Natural killer cell treated with Interleukin-12 subunit alpha and Interleukin-12 subunit beta and Interleukin-15 and Interleukin-18, amount 100 ng/mL, for 72 hours (primary cell): Measurements from ENCODE around the gene INPP5E. TPM values are rescaled to one million over a fixed set of nuclear protein-coding genes. Genes with fewer than 3 reads are reported as not detected.

ENCODE experiments used
- ATAC-seq, 2 donors: fragments of 150-1000 bp; cut with Tn5 transposase in 1 of 2; sonication (Bioruptor Pico), chemical (Tn5 transposase) in 1 of 2; 2 replicates each; pipeline ENCODE4 v1.10.0; 2021
- DNase-seq: peaks from one replicate; pipeline ENCODE4 v3.0.0; 2022; ENCODE audit warnings: low spot score
- H3K27ac Mint-ChIP-seq, 2 donors: 1 replicate in 1 of 2; 2 replicates in 1 of 2; pipeline ENCODE4 v1.8.0; 2022; ENCODE audit warnings: mixed read lengths in 2 of 2, mild to moderate bottlenecking in 1 of 2, moderate library complexity in 1 of 2
- H3K27me3 Mint-ChIP-seq, 2 donors: 1 replicate in 1 of 2; 2 replicates in 1 of 2; pipeline ENCODE4 v1.8.0; 2022; ENCODE audit warnings: mixed read lengths in 2 of 2
- H3K36me3 Mint-ChIP-seq: one replicate; pipeline ENCODE4 v1.8.0; 2022; ENCODE audit warnings: mixed read lengths
- H3K4me1 Mint-ChIP-seq, 2 donors: 1 replicate in 1 of 2; 2 replicates in 1 of 2; pipeline ENCODE4 v1.8.0; 2022; ENCODE audit warnings: low read depth in 2 of 2, mixed read lengths in 2 of 2, mild to moderate bottlenecking in 1 of 2
- H3K4me3 Mint-ChIP-seq: one replicate; pipeline ENCODE4 v1.8.0; 2022; ENCODE audit warnings: mixed read lengths
- H3K9me3 Mint-ChIP-seq: 2 replicates; pipeline ENCODE4 v1.8.0; 2022; ENCODE audit warnings: mixed read lengths
- total RNA-seq, 2 donors: library from RNA; stranded (reverse); gene quantifications; one replicate each; pipeline ENCODE4 v1.2.3, GENCODE V29; 2022

INPP5E gene
- total RNA-seq, 2 donors from 2014 or later: 10.4 to 18.1 TPM

DNA sequence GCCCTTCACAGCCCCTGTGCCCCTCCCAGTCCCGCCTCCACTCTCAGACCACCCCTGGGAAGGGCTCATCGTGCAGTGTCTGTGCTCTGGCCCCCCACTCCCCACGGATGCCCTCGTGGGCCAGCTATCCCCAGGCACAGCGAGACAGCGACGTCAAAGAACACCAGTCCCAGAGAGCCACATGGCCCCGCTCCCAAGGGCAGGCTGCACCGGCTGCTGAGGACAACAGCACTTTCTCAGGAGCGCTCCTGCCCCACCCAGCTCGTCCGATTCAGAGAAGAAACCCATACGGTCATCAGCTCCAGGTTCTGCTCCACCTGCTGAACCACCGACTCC lies 34.9 kb downstream of the INPP5E start:
- Mint-ChIP-seq H3K36me3 (peaks cover 5% of the 10 kb centered on the region), H3K27me3 (no peaks in the 10 kb centered on the region), H3K4me1 (peaks cover 40 to 46% of the 10 kb centered on the region in 2 donors), H3K27ac (peak overlapping the region; percentile 82 to 93), H3K9me3 (no peaks in the 10 kb centered on the region), H3K4me3 (peak overlapping the region; percentile 77)
- DNase-seq (no peak), ATAC-seq (no peak)

DNA sequence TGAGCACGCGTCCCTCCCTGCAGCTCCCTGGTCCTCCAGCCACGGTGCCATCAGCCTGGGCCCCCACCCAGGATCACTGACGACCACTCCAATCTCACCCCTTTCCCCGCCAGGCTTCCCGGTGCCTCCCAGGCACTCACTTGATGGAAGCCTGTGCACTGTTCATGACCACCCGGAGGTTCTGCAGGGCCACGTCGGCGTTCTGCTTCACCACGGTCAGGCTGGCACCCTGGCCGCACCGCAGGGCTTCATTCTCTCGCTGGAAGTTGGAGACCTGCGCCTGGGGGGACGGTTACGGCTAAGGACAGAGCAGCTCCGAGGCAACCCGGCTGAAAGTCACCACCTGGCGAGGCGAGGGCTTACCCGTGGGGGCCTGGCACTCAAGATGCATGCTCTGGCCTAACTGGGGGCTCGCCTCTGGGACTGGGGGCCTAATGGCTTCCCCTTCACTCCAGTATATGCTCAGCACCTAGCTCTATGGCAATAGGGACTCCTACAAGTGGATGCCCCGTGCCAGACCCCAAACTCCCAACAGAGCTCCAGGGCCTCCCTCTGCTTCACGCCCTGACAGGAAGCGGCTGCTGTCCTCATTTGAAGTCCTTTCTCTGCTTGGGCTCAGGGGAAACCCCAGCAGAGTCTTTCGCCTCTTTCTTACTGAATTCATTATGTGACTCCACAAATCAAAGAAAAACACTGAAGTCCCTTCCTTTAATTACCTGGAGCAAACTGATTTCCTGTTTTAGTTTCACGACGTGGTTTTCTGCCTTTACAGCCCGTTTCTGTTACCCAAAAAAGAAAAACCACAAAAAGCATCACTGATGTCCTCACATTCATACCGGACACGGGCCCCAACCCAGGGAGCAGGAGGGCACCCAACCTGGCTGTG lies 35.5 kb downstream of the INPP5E start:
- Mint-ChIP-seq H3K4me3 (peak overlapping the region; percentile 77), H3K36me3 (peaks cover 5% of the 10 kb centered on the region), H3K9me3 (no peaks in the 10 kb centered on the region), H3K27ac (peak overlapping the region; percentile 82 to 93), H3K4me1 (peaks cover 36 to 44% of the 10 kb centered on the region in 2 donors), H3K27me3 (no peaks in the 10 kb centered on the region)
- peak; percentile 53 to 61 for ATAC-seq
- no peak for DNase-seq

DNA sequence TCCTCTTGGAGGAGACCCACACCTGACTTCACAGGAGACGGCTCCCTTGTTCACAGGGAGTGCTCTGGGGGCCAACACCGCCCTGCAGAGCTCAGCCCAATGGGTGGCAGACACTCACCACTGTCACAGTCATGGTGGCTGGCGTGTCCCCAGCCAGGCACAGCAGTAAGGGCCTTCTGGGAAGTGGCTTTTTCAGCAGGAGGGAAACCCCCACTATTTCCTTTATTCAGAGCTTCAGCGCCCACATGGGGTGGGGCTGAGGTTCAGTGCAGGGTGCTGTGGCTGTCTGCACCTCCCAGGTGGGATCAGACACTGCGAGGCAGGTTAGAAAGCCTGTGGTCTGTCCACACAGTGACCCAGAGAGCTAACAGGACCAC lies 36.1 kb downstream of the INPP5E start:
- H3K36me3 Mint-ChIP-seq: no peaks in the 10 kb centered on the region
- peak overlapping the region; percentile 82 to 93 for H3K27ac Mint-ChIP-seq
- peaks cover 36 to 46% of the 10 kb centered on the region in 2 donors for H3K4me1 Mint-ChIP-seq
- H3K9me3 Mint-ChIP-seq: no peaks in the 10 kb centered on the region
- peak; percentile 77 to 78 for ATAC-seq
- no peaks in the 10 kb centered on the region for H3K27me3 Mint-ChIP-seq
- H3K4me3 Mint-ChIP-seq: peak overlapping the region; percentile 77
- peak; percentile 81 for DNase-seq

DNA sequence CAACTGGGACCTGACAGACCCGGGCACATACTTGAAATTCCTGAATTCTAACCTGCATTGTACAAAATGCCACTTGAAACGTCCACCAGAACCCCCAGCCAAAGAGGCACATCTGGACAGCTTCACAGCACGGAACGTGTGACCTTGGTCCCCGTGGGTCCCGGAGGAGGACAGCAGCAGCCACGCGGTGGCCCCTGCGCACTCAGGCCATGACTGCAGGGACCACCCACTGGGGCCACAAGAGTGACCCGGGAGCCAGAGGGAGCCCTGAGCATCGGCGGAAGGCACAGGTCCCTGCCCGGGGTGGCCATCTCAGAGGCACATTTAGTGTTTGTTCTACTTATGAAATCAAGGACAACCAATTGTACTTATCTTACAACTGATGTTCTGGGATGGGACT lies 37.6 kb downstream of the INPP5E start:
- Mint-ChIP-seq H3K27ac (peak overlapping the region in 1 of 2 donors; percentile 55), H3K4me1 (peaks cover 39 to 42% of the 10 kb centered on the region in 2 donors), H3K36me3 (no peaks in the 10 kb centered on the region), H3K27me3 (no peaks in the 10 kb centered on the region), H3K9me3 (no peaks in the 10 kb centered on the region), H3K4me3 (peak overlapping the region; percentile 41)
- no peak for DNase-seq
- ATAC-seq: no peak

DNA sequence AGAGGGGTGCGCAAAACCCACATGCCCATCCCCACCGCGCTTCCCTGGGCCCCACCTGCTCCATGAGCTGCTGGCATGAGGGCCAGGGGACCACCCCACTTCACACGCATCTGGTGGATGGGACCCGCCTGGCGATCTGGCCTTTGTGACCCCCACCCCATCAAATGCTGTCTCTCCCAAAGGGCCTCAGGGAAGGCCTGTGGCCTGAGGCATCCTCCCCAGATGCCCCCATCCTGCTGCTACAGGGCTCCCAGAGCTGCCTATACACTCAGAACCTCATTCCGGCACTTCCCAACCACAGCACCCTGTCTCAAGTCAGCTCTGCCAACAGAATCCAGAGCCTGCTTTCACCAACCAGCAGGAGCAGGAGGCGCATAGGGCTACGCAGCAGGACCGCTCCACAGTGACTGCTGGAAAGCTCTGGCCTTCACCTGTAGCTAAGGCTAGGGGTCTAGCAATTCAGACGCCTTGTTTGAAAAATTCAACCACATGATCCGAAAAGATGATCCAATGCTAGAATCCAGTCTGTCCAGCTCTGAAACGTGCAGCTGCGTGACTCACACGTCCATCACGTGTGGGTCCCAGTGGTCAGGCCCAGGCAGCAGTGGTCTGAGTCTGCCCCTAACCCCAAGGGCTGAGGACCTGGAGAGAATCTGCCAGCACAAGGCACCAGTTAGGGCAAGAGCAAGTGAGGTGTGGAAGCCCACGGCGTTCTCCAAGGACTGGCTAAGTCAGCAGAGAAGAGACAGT lies 38.3 kb downstream of the INPP5E start:
- Mint-ChIP-seq H3K4me3 (peak overlapping the region; percentile 57), H3K36me3 (no peaks in the 10 kb centered on the region), H3K9me3 (no peaks in the 10 kb centered on the region), H3K4me1 (peaks cover 39 to 45% of the 10 kb centered on the region in 2 donors), H3K27me3 (no peaks in the 10 kb centered on the region), H3K27ac (peak overlapping the region; percentile 55 to 73)
- no peak for DNase-seq
- ATAC-seq: no peak

DNA sequence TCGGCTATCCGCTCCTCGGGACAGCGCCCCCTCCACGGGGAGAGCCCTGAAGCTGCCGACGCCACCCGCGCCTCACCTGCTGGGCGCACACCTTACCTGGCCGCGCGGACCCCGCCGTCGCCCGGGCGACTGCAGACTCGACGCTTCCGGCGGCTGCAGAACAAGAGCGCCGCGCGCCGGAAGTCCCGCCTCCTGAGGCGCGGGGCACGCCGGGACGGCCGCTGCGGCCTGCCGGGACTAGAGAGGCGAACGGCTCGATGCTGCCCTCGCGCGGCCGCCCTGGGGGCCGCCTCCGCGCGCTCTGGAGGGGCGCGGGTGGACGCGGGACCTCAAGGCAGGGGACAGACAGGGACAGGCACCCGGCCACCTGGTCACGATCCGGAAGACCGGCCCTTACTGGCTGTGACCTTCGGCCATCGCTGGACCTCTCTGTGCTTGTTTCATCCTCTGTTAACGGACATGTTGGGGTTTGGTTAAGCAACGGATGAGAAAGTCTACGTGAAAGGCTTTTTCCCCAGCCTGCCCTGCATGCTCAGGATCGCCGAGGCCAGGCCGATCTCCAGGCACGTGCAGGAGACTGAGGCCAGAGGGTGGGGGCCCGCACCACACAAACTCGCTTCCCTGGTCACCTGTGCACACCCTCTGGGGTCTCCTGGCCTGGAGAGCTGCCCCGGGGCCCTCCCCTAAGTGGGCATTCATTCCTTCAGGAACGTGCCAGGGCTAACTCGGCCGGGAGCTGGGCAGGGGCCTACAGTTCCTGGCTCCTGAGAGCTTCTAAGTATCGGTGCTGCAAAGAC lies 39.4 kb downstream of the INPP5E start, which contains the start of gene SNAPC4:
Gene SNAPC4 (minus strand): TSS at position 133 of the 797 bp plus-strand sequence. CDS start 1,742 bp downstream, outside the sequence.
- no peaks in the 10 kb centered on the region for H3K36me3 Mint-ChIP-seq
- DNase-seq: peak; percentile 90
- H3K27ac Mint-ChIP-seq: peak within 1 kb of the TSS in 1 of 2 donors; percentile 56
- peak; percentile 87 to 92 for ATAC-seq
- peak within 1 kb of the TSS; percentile 89 for H3K4me3 Mint-ChIP-seq
- no peaks in the 10 kb centered on the region for H3K9me3 Mint-ChIP-seq
- H3K4me1 Mint-ChIP-seq: peaks cover 38 to 43% of the 10 kb centered on the region in 2 donors
- no peaks in the 10 kb centered on the region for H3K27me3 Mint-ChIP-seq

DNA sequence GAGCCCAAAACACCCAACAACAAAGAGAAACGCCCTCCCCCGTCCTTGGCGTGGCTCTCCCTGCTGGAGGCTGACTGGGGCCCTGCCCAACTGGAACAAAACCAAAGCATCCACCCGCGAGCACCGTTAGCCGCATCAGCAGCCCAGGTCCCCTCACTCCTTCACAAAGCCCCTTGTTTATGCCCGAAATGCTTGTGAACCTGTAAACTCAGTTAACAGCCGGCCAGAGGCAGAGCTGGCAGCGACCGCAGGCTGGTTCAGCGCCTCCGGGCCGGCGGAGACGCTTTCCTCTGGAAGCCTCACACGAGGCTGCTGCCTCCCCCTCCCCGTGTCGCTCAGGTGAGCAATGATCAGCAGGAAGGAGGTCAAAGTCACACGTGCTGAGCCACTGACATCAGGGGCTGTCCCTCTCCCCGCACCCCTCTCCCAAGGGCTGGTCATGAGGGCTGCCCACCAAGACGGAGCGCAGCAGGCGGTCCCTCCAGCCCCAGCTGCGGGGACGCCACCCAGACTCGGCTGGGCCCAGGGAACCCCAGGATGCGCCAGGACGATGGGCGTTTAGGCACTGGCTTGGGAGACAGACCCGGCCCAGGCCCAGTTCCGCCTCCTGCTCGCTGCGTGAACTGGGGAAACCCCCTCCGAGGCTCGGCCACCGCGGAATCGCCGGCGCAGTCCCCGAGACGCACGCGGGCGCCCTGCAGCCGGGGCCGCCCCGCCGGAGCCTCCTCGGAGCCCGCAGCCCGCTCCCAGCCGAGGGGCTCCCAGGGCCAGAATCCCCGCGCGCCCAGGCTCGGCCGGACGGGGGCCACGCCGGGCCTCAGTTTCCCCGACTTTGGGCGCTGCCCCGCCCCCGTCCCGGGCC lies 40.2 kb downstream of the INPP5E start:
- H3K9me3 Mint-ChIP-seq: no peaks in the 10 kb centered on the region
- no peaks in the 10 kb centered on the region for H3K36me3 Mint-ChIP-seq
- ATAC-seq: peak; percentile 55 to 60
- H3K4me3 Mint-ChIP-seq: peak overlapping the region; percentile 89
- peak overlapping the region in 1 of 2 donors; percentile 56 for H3K27ac Mint-ChIP-seq
- no peak for DNase-seq
- no peaks in the 10 kb centered on the region for H3K27me3 Mint-ChIP-seq
- peaks cover 30 to 34% of the 10 kb centered on the region in 2 donors for H3K4me1 Mint-ChIP-seq

DNA sequence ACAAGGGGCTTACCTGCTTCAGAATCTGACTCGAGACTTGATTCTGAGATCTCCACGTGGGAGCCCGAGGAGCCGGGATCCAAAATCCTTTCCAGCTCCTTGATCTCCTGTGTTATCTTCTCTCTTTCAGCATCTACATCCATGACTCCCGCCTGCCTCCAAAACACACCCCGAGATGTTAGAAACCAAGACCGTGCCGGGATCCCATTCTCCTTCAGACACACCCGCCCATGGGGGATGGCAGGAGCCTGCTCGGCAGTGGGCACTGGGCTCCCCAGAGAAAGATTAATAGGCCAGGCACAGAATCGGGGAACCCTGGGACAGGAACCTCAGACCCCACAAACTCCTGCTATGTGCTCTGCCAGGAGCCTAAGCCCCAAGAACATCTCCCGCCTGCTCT lies 41.4 kb downstream of the INPP5E start:
- no peaks in the 10 kb centered on the region for H3K36me3 Mint-ChIP-seq

DNA sequence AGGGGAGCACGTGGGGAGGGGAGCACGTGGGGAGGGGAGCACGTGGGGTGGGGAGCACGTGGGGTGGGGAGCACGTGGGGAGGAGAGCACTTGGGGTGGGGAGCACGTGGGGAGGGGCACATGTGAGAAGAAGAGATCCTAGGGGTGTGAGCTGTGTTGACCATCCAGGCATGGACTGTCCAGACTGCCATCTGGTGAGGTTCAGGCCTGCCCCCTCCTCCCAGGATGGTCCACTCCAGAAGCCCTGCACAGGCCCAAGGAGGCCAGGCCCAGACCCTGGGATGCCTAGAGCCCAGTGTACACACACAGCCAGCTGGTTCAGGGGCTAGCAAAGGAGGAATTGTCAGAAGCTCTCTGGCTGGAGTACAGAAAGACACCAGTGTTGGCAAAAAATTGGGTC lies 42.0 kb downstream of the INPP5E start:
- no peak overlapping the region for H3K4me3 Mint-ChIP-seq
- DNase-seq: no peak
- ATAC-seq: no peak
- H3K9me3 Mint-ChIP-seq: no peaks in the 10 kb centered on the region
- no peaks in the 10 kb centered on the region for H3K27me3 Mint-ChIP-seq
- no peaks in the 10 kb centered on the region for H3K36me3 Mint-ChIP-seq
- no peak overlapping the region for H3K27ac Mint-ChIP-seq
- peaks cover 22 to 23% of the 10 kb centered on the region in 2 donors for H3K4me1 Mint-ChIP-seq

More for the DNA sequence above, 41.4 kb downstream of the INPP5E start:
- Mint-ChIP-seq H3K27ac (peak overlapping the region in 1 of 2 donors; percentile 56), H3K27me3 (no peaks in the 10 kb centered on the region), H3K9me3 (no peaks in the 10 kb centered on the region), H3K4me3 (peak overlapping the region; percentile 89), H3K4me1 (peaks cover 22 to 24% of the 10 kb centered on the region in 2 donors)
- DNase-seq (no peak), ATAC-seq (no peak)

DNA sequence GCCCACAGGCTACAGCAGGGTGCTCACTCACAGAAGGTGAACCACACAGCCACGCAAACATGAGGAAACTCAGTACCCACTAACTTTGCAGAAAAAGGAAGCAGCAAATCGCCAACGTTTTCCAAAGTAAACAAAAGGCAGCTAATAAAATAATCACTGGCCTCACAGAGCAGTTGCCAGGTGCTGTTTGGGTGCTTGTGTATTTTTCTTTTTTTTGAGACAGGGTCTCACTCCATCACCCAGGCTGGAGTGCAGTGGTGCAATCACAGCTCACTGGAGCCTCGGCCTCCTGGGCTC lies 43.5 kb downstream of the INPP5E start:
- H3K9me3 Mint-ChIP-seq: no peaks in the 10 kb centered on the region

DNA sequence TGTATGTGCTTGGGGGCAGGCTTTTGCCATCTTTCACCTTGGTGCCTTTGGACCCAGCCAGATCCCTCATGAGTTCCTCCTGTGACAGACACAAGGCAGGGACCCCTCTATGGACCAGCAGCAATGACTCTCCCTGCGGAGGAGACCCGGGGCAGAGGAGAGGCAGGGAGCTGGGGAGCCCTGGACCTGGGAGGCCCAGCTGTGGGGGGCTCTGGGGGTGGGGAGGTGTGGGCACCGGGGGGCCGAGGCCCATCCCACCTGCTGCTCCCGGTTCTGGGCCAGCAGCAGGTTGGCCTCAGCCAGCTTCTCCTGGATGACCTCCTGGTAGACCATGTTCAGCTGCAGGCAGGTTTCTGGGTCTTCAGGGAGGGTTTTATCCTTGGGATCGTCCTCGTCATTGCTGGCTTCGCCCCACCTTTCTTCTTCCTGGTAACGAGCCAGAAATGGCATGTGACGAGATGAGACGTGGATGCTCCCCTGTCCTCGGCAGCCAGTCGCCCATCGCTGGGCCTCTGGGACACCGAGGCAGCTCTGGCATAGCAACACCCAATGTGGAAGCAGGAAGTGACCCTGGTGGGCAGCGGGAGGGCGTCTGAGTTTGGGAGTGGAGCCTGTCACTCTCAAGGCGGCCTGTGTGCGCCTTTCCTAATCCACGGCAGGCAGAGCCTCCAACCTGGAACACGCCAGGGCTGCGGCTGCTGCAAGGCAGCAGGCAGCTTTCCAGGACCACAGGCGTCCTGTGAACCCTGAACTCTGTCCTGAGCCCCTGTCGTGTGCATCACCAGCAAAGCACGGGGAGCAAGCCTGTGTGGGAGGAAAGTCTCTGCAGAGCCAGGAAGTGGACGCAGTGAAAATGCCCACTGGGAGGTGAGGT lies 44.1 kb downstream of the INPP5E start:
- ATAC-seq (no peak), DNase-seq (no peak)
- H3K27me3 Mint-ChIP-seq: no peaks in the 10 kb centered on the region
- peaks cover 6% of the 10 kb centered on the region for H3K36me3 Mint-ChIP-seq
- no peak overlapping the region for H3K27ac Mint-ChIP-seq
- H3K4me3 Mint-ChIP-seq: no peak overlapping the region
- H3K4me1 Mint-ChIP-seq: peaks cover 13% of the 10 kb centered on the region in 2 donors
- no peaks in the 10 kb centered on the region for H3K9me3 Mint-ChIP-seq

More for the DNA sequence above, 43.5 kb downstream of the INPP5E start:
- Mint-ChIP-seq H3K27me3 (no peaks in the 10 kb centered on the region), H3K4me1 (peaks cover 15 to 16% of the 10 kb centered on the region in 2 donors), H3K4me3 (no peak overlapping the region), H3K27ac (no peak overlapping the region), H3K36me3 (peaks cover 5% of the 10 kb centered on the region)
- ATAC-seq (no peak), DNase-seq (no peak)

DNA sequence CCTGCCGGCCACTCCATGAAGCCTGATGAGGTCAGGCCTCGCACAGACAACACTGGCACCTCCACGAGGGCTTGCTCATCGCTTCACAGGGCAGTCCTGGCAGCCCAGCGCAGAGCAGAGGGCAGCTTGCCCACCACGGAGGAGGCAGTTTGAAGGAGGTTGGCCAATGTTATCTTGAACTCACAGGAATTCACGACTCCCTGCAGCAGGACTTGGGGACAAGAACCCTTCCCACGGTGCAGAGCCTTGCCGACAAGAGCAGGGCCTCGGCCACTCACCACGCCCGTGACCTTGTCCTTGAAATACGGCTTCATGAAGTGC lies 44.7 kb downstream of the INPP5E start:
- H3K27ac Mint-ChIP-seq: no peak overlapping the region
- H3K36me3 Mint-ChIP-seq: peaks cover 8% of the 10 kb centered on the region
- DNase-seq (no peak), ATAC-seq (no peak)
- H3K9me3 Mint-ChIP-seq: no peaks in the 10 kb centered on the region
- no peak overlapping the region for H3K4me3 Mint-ChIP-seq
- no peaks in the 10 kb centered on the region for H3K27me3 Mint-ChIP-seq
- H3K4me1 Mint-ChIP-seq: peaks cover 12 to 13% of the 10 kb centered on the region in 2 donors
